HepG2 (cell line): Measurements from ENCODE around the gene SLC29A3. TPM values are rescaled to one million over a fixed set of nuclear protein-coding genes. Genes with fewer than 3 reads are reported as not detected.

ENCODE experiments used
- BHLHE40 ChIP-seq: IDR thresholded peaks from 2 replicates; pipeline ENCODE4 v1.6.1; 2011; ENCODE audit warnings: low read length, improper control_type of control experiment
- CBX5 ChIP-seq: sonication (generic); formaldehyde crosslinking; IDR thresholded peaks from 2 replicates; pipeline ENCODE4 v1.4.0; 2020; ENCODE audit warnings: missing genetic modification reagents, borderline replicate concordance
- HMGA1 ChIP-seq: sonication (generic); formaldehyde crosslinking; conservative IDR thresholded peaks from 2 replicates; pipeline ENCODE4 v1.4.0; 2020; ENCODE audit warnings: missing genetic modification reagents
- IRF2 ChIP-seq: IDR thresholded peaks from 2 replicates; pipeline ENCODE4 v1.6.1; 2018; ENCODE audit warnings: missing genetic modification reagents, missing compliant biosample characterization
- NCOA1 ChIP-seq: sonication (generic); formaldehyde crosslinking; IDR thresholded peaks from 2 replicates; pipeline ENCODE4 v1.9.0; 2021; ENCODE audit warnings: missing genetic modification reagents
- NCOA2 ChIP-seq: sonication (generic); formaldehyde crosslinking; IDR thresholded peaks from 2 replicates; pipeline ENCODE4 v1.8.0; 2022; ENCODE audit warnings: inconsistent platforms
- SMAD9 ChIP-seq: sonication (generic); formaldehyde crosslinking; IDR thresholded peaks from 2 replicates; pipeline ENCODE4 v1.5.1; 2020; ENCODE audit warnings: mild to moderate bottlenecking, missing genetic modification reagents
- SOX13 ChIP-seq, 3 experiments: fragments of 450-650 bp in 1 of 3; sonication (generic) in 1 of 3; formaldehyde crosslinking in 1 of 3; IDR thresholded peaks in 2 of 3; conservative IDR thresholded peaks in 1 of 3; 2 replicates each; pipeline versions ENCODE4 v1.5.0 to v1.6.1; 2016 to 2020; ENCODE audit warnings: antibody characterized with exemption in 1 of 3, mild to moderate bottlenecking in 1 of 3, missing compliant biosample characterization in 1 of 3, missing genetic modification reagents in 1 of 3, moderate library complexity in 1 of 3
- ZBTB38 ChIP-seq: sonication (generic); formaldehyde crosslinking; IDR thresholded peaks from 2 replicates; pipeline ENCODE4 v1.5.1; 2020; ENCODE audit warnings: mild to moderate bottlenecking, missing genetic modification reagents
- ZNF20 ChIP-seq: sonication (generic); formaldehyde crosslinking; IDR thresholded peaks from 2 replicates; pipeline ENCODE4 v1.4.0; 2020; ENCODE audit warnings: mild to moderate bottlenecking, moderate library complexity, missing genetic modification reagents
- ZNF274 ChIP-seq: sonication (generic); formaldehyde crosslinking; IDR thresholded peaks from 2 replicates; pipeline ENCODE4 v1.5.1; 2020; ENCODE audit warnings: mild to moderate bottlenecking, missing genetic modification reagents
- ZNF3 ChIP-seq: IDR thresholded peaks from 2 replicates; pipeline ENCODE4 v1.7.0; 2017; ENCODE audit warnings: inconsistent platforms
- ZNF329 ChIP-seq: sonication (generic); formaldehyde crosslinking; IDR thresholded peaks from 2 replicates; pipeline ENCODE4 v1.9.0; 2021; ENCODE audit warnings: low read depth, mild to moderate bottlenecking, missing genetic modification reagents
- ZNF577 ChIP-seq: sonication (generic); formaldehyde crosslinking; IDR thresholded peaks from 2 replicates; pipeline ENCODE4 v1.4.0; 2020; ENCODE audit warnings: mild to moderate bottlenecking, low read depth, missing genetic modification reagents, borderline replicate concordance
- ZNF709 ChIP-seq: sonication (generic); formaldehyde crosslinking; IDR thresholded peaks from 2 replicates; pipeline ENCODE4 v1.5.0; 2020; ENCODE audit warnings: mild to moderate bottlenecking, missing genetic modification reagents
- ZNF747 ChIP-seq: sonication (generic); formaldehyde crosslinking; IDR thresholded peaks from 2 replicates; pipeline ENCODE4 v1.8.1; 2023; ENCODE audit warnings: missing genetic modification reagents, mild to moderate bottlenecking, borderline replicate concordance
- ZNF792 ChIP-seq: IDR thresholded peaks from 2 replicates; pipeline ENCODE4 v1.6.1; 2016
- ZNF891 ChIP-seq: sonication (generic); formaldehyde crosslinking; IDR thresholded peaks from 2 replicates; pipeline ENCODE4 v1.5.0; 2020; ENCODE audit warnings: mild to moderate bottlenecking, missing genetic modification reagents
- polyA plus RNA-seq, 8 experiments: library from polyadenylated mRNA; depleted of rRNA in 3 of 8; stranded (reverse) in 7 of 8; unstranded in 1 of 8; fragments of >200 nt; fragmentation: Illumina TruSeq in 4 of 8; extraction: Trizol in 4 of 8; gene quantifications; 2 replicates each; pipeline versions ENCODE4 v1.2.1 to v1.2.3, GENCODE V29; 2011 to 2016; ENCODE audit warnings: low read depth in 4 of 8, missing spikeins in 1 of 8, mixed read lengths in 1 of 8; ENCODE audit not compliant: insufficient read depth in 1 of 8
- total RNA-seq, 5 experiments: library from RNA; depleted of rRNA; stranded (reverse); fragments of >200 nt; fragmentation: Illumina TruSeq; extraction: Trizol; gene quantifications; 2 replicates each; pipeline ENCODE4 v1.2.3, GENCODE V29; 2016; ENCODE audit warnings: low read depth in 1 of 5
- TF ChIP-seq, protein P1 (sequence below): sonication (generic); formaldehyde crosslinking; IDR thresholded peaks from 2 replicates; pipeline ENCODE4 v1.4.0; 2020; ENCODE audit warnings: mild to moderate bottlenecking, low read depth, missing genetic modification reagents
- TF ChIP-seq, protein P2 (sequence below): IDR thresholded peaks from 2 replicates; pipeline ENCODE4 v1.6.1; 2016; ENCODE audit warnings: mild to moderate bottlenecking
- TF ChIP-seq, protein P3 (sequence below): sonication (generic); formaldehyde crosslinking; conservative IDR thresholded peaks from 2 replicates; pipeline ENCODE4 v1.4.0; 2020; ENCODE audit warnings: missing genetic modification reagents
- TF ChIP-seq, protein P4 (sequence below): sonication (generic); formaldehyde crosslinking; conservative IDR thresholded peaks from 2 replicates; pipeline ENCODE4 v1.4.0; 2020; ENCODE audit warnings: missing genetic modification reagents
- TF ChIP-seq, protein P5 (sequence below): sonication (generic); formaldehyde crosslinking; IDR thresholded peaks from 2 replicates; pipeline ENCODE4 v1.4.0; 2020; ENCODE audit warnings: mild to moderate bottlenecking, missing genetic modification reagents

Gene SLC29A3
- total and polyA plus RNA-seq, 2 of the 13 experiments (the other 11 are each of a cell fraction or from before 2014, with no cell fraction given): 8.6 to 11.8 TPM

DNA sequence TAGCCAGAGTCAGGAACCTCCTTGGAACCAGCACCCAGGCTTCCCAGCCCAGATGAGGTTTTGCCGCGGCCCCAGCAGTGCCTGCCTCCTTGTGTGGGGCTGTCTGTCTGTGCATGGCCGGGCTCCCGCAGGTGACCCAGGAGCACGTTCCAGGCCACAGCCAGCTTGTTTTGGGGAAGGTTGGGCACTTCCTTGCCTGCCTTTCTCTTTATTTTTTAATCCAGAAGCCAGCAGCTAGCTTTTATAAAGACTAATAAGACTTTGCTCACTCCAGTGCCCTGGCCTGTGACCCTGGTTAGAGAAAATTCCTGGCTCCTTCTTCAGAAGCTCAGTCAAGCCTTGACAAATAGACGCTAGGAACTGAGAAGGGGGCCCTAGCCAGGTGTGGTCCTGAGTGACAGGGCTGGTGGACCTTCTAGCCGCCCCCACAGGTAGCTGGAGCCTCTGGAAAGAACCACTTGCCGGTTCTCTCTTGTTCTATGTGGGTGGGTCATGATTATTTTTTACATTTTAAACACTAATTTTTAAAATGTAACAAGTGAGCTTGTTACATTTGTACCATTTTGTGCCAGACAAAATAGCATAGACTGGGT is 837 bp downstream of the SLC29A3 start (continued):
- TF ChIP-seq NCOA2 (no peak), ZNF792 (no peak), ZNF274 (CRISPR knock-in tag) (no peak), SOX13 (IDR thresholded peaks at IDR 0.05) (no peak), SOX13 (CRISPR knock-in tag; conservative IDR thresholded peaks at IDR 0.05 in 1 of 2, IDR thresholded peaks at IDR 0.05 in 1 of 2) (no peak), SMAD9 (CRISPR knock-in tag) (no peak), BHLHE40 (no peak), CBX5 (no peak), ZNF3 (no peak), ZNF747 (CRISPR knock-in tag) (0 out of 2 replicates have a peak, but pooled peaks have one; percentile 26), NCOA1 (CRISPR knock-in tag) (no peak), ZNF329 (no peak), ZBTB38 (CRISPR knock-in tag) (no peak), ZNF20 (CRISPR knock-in tag) (no peak), ZNF891 (no peak), ZNF709 (CRISPR knock-in tag) (no peak), IRF2 (CRISPR knock-in tag) (no peak), ZNF577 (CRISPR knock-in tag) (no peak), HMGA1 (CRISPR knock-in tag) (no peak)
- TF ChIP-seq, protein P1, sequence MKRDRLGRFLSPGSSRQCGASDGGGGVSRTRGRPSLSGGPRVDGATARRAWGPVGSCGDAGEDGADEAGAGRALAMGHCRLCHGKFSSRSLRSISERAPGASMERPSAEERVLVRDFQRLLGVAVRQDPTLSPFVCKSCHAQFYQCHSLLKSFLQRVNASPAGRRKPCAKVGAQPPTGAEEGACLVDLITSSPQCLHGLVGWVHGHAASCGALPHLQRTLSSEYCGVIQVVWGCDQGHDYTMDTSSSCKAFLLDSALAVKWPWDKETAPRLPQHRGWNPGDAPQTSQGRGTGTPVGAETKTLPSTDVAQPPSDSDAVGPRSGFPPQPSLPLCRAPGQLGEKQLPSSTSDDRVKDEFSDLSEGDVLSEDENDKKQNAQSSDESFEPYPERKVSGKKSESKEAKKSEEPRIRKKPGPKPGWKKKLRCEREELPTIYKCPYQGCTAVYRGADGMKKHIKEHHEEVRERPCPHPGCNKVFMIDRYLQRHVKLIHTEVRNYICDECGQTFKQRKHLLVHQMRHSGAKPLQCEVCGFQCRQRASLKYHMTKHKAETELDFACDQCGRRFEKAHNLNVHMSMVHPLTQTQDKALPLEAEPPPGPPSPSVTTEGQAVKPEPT: no peak
- TF ChIP-seq, protein P2, sequence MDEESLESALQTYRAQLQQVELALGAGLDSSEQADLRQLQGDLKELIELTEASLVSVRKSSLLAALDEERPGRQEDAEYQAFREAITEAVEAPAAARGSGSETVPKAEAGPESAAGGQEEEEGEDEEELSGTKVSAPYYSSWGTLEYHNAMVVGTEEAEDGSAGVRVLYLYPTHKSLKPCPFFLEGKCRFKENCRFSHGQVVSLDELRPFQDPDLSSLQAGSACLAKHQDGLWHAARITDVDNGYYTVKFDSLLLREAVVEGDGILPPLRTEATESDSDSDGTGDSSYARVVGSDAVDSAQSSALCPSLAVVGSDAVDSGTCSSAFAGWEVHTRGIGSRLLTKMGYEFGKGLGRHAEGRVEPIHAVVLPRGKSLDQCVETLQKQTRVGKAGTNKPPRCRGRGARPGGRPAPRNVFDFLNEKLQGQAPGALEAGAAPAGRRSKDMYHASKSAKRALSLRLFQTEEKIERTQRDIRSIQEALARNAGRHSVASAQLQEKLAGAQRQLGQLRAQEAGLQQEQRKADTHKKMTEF (CRISPR knock-in tag): peak; percentile 4; the same call in 1 of the 2 replicates
- TF ChIP-seq, protein P3, sequence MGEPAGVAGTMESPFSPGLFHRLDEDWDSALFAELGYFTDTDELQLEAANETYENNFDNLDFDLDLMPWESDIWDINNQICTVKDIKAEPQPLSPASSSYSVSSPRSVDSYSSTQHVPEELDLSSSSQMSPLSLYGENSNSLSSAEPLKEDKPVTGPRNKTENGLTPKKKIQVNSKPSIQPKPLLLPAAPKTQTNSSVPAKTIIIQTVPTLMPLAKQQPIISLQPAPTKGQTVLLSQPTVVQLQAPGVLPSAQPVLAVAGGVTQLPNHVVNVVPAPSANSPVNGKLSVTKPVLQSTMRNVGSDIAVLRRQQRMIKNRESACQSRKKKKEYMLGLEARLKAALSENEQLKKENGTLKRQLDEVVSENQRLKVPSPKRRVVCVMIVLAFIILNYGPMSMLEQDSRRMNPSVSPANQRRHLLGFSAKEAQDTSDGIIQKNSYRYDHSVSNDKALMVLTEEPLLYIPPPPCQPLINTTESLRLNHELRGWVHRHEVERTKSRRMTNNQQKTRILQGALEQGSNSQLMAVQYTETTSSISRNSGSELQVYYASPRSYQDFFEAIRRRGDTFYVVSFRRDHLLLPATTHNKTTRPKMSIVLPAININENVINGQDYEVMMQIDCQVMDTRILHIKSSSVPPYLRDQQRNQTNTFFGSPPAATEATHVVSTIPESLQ (CRISPR knock-in tag): no peak
- TF ChIP-seq, protein P4, sequence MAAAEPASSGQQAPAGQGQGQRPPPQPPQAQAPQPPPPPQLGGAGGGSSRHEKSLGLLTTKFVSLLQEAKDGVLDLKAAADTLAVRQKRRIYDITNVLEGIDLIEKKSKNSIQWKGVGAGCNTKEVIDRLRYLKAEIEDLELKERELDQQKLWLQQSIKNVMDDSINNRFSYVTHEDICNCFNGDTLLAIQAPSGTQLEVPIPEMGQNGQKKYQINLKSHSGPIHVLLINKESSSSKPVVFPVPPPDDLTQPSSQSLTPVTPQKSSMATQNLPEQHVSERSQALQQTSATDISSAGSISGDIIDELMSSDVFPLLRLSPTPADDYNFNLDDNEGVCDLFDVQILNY: no peak
- TF ChIP-seq, protein P5, sequence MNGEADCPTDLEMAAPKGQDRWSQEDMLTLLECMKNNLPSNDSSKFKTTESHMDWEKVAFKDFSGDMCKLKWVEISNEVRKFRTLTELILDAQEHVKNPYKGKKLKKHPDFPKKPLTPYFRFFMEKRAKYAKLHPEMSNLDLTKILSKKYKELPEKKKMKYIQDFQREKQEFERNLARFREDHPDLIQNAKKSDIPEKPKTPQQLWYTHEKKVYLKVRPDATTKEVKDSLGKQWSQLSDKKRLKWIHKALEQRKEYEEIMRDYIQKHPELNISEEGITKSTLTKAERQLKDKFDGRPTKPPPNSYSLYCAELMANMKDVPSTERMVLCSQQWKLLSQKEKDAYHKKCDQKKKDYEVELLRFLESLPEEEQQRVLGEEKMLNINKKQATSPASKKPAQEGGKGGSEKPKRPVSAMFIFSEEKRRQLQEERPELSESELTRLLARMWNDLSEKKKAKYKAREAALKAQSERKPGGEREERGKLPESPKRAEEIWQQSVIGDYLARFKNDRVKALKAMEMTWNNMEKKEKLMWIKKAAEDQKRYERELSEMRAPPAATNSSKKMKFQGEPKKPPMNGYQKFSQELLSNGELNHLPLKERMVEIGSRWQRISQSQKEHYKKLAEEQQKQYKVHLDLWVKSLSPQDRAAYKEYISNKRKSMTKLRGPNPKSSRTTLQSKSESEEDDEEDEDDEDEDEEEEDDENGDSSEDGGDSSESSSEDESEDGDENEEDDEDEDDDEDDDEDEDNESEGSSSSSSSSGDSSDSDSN: peak; percentile 20; the same call in 1 of the 2 replicates
